ENCODE results near the gene TTC39B.

DNA sequence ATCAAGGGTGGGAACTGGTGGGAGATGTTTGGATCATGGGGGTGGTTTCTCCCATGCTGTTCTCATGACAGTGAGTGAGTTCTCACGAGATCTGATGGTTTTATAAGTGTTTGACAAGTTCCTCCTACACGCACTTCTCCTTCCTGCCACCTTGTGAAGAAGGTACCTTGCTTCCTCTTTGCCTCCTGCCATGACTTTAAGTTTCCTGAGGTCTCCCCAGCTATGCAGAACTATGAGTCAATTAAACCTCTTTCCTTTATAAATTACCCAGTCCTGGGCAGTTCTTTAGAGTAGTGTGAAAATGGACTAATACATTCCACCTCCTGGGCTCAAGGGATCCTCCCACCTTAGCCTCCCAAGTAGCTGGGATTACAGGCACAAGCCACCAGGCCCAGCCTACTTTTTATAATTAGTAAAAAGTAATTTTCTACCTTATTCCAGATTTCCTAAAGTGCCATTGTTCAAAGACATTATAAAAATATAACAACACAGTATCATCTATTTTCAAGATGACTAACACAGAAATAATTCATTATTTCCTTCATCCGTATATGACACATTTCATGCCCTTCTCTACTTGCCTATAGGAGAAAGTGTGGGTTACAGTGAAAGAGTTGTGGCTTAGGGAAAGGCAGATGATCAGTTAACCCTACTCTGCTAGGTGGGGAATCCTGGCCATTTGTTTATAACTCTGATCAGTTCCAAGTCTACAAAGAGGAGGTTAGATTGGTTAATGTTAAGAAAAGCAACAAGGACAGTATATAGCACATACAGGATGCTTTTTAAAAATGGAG, 99.9 kb downstream of the TTC39B start:
- TF ChIP-seq, protein P1, sequence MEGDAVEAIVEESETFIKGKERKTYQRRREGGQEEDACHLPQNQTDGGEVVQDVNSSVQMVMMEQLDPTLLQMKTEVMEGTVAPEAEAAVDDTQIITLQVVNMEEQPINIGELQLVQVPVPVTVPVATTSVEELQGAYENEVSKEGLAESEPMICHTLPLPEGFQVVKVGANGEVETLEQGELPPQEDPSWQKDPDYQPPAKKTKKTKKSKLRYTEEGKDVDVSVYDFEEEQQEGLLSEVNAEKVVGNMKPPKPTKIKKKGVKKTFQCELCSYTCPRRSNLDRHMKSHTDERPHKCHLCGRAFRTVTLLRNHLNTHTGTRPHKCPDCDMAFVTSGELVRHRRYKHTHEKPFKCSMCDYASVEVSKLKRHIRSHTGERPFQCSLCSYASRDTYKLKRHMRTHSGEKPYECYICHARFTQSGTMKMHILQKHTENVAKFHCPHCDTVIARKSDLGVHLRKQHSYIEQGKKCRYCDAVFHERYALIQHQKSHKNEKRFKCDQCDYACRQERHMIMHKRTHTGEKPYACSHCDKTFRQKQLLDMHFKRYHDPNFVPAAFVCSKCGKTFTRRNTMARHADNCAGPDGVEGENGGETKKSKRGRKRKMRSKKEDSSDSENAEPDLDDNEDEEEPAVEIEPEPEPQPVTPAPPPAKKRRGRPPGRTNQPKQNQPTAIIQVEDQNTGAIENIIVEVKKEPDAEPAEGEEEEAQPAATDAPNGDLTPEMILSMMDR (IDR thresholded peaks at IDR 0.05) = no peak
- TF ChIP-seq ZFX (IDR thresholded peaks at IDR 0.05; ENCODE audit: borderline replicate concordance) = no peak
